HFFc6 (cell line): ENCODE measurements around the gene PPP2R5E. TPM values are rescaled to one million over a fixed set of nuclear protein-coding genes. Genes with fewer than 3 reads are reported as not detected.
"Not testable (repeated sequence)": the region's sequence is repeated elsewhere in the genome, so short reads cannot be mapped to it uniquely, and the experiment has no call there.

Experiments
- DNase-seq: peaks from one replicate; pipeline ENCODE4 v3.0.0-alpha.2; 2018
- H3K27ac Mint-ChIP-seq: 2 replicates; pipeline ENCODE4 v1.8.0; 2020; ENCODE audit warnings: mild to moderate bottlenecking, mixed read lengths
- H3K27me3 Mint-ChIP-seq: 2 replicates; pipeline ENCODE4 v1.8.0; 2021; ENCODE audit warnings: mild to moderate bottlenecking, moderate library complexity, mixed read lengths; ENCODE audit not compliant: insufficient read depth
- H3K36me3 Mint-ChIP-seq: 2 replicates; pipeline ENCODE4 v1.8.0; 2021; ENCODE audit warnings: low read depth, mixed read lengths
- H3K4me1 Mint-ChIP-seq: 2 replicates; pipeline ENCODE4 v1.8.0; 2020; ENCODE audit warnings: low read depth, mixed read lengths
- H3K4me3 Mint-ChIP-seq: 2 replicates; pipeline ENCODE4 v1.8.0; 2020; ENCODE audit warnings: mild to moderate bottlenecking, moderate library complexity, mixed read lengths
- H3K9me3 Mint-ChIP-seq: 2 replicates; pipeline ENCODE4 v1.8.0; 2020; ENCODE audit warnings: mild to moderate bottlenecking, mixed read lengths
- CTCF ChIP-seq: fragments of 200-600 bp; sonication (generic); IDR thresholded peaks from 2 replicates; pipeline ENCODE4 v1.5.0; 2021; ENCODE audit warnings: antibody characterized with exemption, mild to moderate bottlenecking
- total RNA-seq, 6 experiments: library from RNA; stranded (reverse); fragmentation: NEBNext Ultra II Directional; extraction: Animal tissue kit (Norgen Biotek cat#: 25700); gene quantifications; 2 replicates in 1 of 6; 3 replicates in 5 of 6; pipeline ENCODE4 v1.2.3, GENCODE V29; 2021

The PPP2R5E gene
- total RNA-seq, 6 experiments from 2014 or later = 50.1 to 56.8 (median 54.3) TPM

- Mint-ChIP-seq H3K27ac (no peak overlapping the region), H3K4me1 (no peaks in the 10 kb centered on the region), H3K4me3 (no peak overlapping the region), H3K27me3 (peaks cover 5% of the 10 kb centered on the region), H3K36me3 (peaks cover 10% of the 10 kb centered on the region), H3K9me3 (no peaks in the 10 kb centered on the region)
- DNase-seq = no peak
- TF ChIP-seq CTCF = no peak
Observed at GRCh38 chr14:63387711-63388110, 155.5 kb downstream of the PPP2R5E start.

GRCh38 chr14:63383776-63384367 is 159.3 kb downstream of the PPP2R5E start:
- H3K27me3 Mint-ChIP-seq = peaks cover 5% of the 10 kb centered on the region

GRCh38 chr14:63378444-63378843 is 164.7 kb downstream of the PPP2R5E start:
- Mint-ChIP-seq H3K4me1 (peaks cover 12% of the 10 kb centered on the region), H3K9me3 (no peaks in the 10 kb centered on the region), H3K36me3 (peaks cover 24% of the 10 kb centered on the region), H3K27me3 (no peaks in the 10 kb centered on the region; the same call in 1 of the 2 replicates), H3K4me3 (no peak overlapping the region), H3K27ac (no peak overlapping the region)
- TF ChIP-seq CTCF = no peak
- no peak for DNase-seq

More at GRCh38 chr14:63383776-63384367, 159.3 kb downstream of the PPP2R5E start:
- DNase-seq = no peak
- H3K4me3 Mint-ChIP-seq = no peak overlapping the region
- no peak overlapping the region for H3K27ac Mint-ChIP-seq
- peaks cover 25% of the 10 kb centered on the region for H3K36me3 Mint-ChIP-seq
- H3K9me3 Mint-ChIP-seq = no peaks in the 10 kb centered on the region
- H3K4me1 Mint-ChIP-seq = no peaks in the 10 kb centered on the region
- no peak for TF ChIP-seq CTCF

GRCh38 chr14:63375769-63376168 is 167.4 kb downstream of the PPP2R5E start:
- TF ChIP-seq CTCF = no peak
- Mint-ChIP-seq H3K27me3 (no peaks in the 10 kb centered on the region; the same call in none of the 2 replicates), H3K36me3 (peaks cover 23% of the 10 kb centered on the region), H3K27ac (peak overlapping the region; percentile 6; the same call in 1 of the 2 replicates), H3K9me3 (no peaks in the 10 kb centered on the region), H3K4me1 (peaks cover 12% of the 10 kb centered on the region), H3K4me3 (no peak overlapping the region; the same call in 1 of the 2 replicates)
- no peak for DNase-seq

GRCh38 chr14:63371613-63372012 is 171.6 kb downstream of the PPP2R5E start:
- not testable (repeated sequence) for DNase-seq, H3K27ac Mint-ChIP-seq, H3K27me3 Mint-ChIP-seq, H3K4me3 Mint-ChIP-seq, H3K9me3 Mint-ChIP-seq
- peaks cover 12% of the 10 kb centered on the region for H3K4me1 Mint-ChIP-seq
- peaks cover 15% of the 10 kb centered on the region; the same call in 1 of the 2 replicates for H3K36me3 Mint-ChIP-seq

GRCh38 chr14:63371033-63371432 is 172.1 kb downstream of the PPP2R5E start:
- Mint-ChIP-seq H3K9me3 (no peaks in the 10 kb centered on the region), H3K4me1 (peaks cover 6% of the 10 kb centered on the region), H3K27ac (no peak overlapping the region), H3K27me3 (peaks cover 2% of the 10 kb centered on the region; the same call in 1 of the 2 replicates), H3K36me3 (peaks cover 15% of the 10 kb centered on the region; the same call in 1 of the 2 replicates), H3K4me3 (no peak overlapping the region)
- no peak for DNase-seq
- no peak for TF ChIP-seq CTCF
